A673 (cell line): Measurements from ENCODE around the gene MCTS1. TPM values are rescaled to one million over a fixed set of nuclear protein-coding genes. Genes with fewer than 3 reads are reported as not detected.

Experiments used
- BruUV-seq: library from RNA; stranded (reverse); fragments of 400-500 nt; replicated peaks from 2 replicates; lab custom pipeline; 2021; lab: Mats Ljungman, UMichigan
- CTCF ChIA-PET: fragments of 300-600 bp; sonication (Branson Sonifier 250); formaldehyde crosslinking; loops from one replicate; lab custom pipeline; 2022; ENCODE audit warnings: antibody characterized with exemption; lab: Charles Lee
- POLR2A ChIA-PET: fragments of 300-600 bp; sonication (Branson Sonifier 250); formaldehyde crosslinking; loops from one replicate; lab custom pipeline; 2022; ENCODE audit warnings: antibody characterized with exemption; ENCODE audit not compliant: low non-redundant PET; lab: Charles Lee
- DNase-seq: peaks from one replicate; pipeline ENCODE4 v3.0.0-alpha.2; 2015; ENCODE audit warnings: low spot score
- H3K27ac ChIP-seq: fragments of 200-600 bp; sonication (generic); 2 replicates; pipeline ENCODE4 v1.5.1; 2016; ENCODE audit warnings: mixed run types, low read depth, mild to moderate bottlenecking, mixed read lengths, antibody characterized with exemption, low read length; ENCODE audit not compliant: poor library complexity, severe bottlenecking
- H3K27me3 ChIP-seq: fragments of 200-600 bp; sonication (generic); replicated peaks from 2 replicates; pipeline ENCODE4 v1.6.1; 2017; ENCODE audit warnings: mixed run types, low read depth, mild to moderate bottlenecking, mixed read lengths, antibody characterized with exemption, low read length; ENCODE audit not compliant: insufficient read depth, poor library complexity
- H3K36me3 ChIP-seq: fragments of 200-600 bp; sonication (generic); 2 replicates; pipeline ENCODE4 v1.6.1; 2016; ENCODE audit warnings: mixed run types, mild to moderate bottlenecking, mixed read lengths, antibody characterized with exemption, low read length; ENCODE audit not compliant: insufficient read depth, poor library complexity, severe bottlenecking
- H3K4me1 ChIP-seq: fragments of 200-600 bp; sonication (generic); 2 replicates; pipeline ENCODE4 v1.6.1; 2017; ENCODE audit warnings: mixed run types, mild to moderate bottlenecking, mixed read lengths, antibody characterized with exemption, low read length; ENCODE audit not compliant: insufficient read depth, poor library complexity, severe bottlenecking
- H3K4me3 ChIP-seq: fragments of 200-600 bp; sonication (generic); 2 replicates; pipeline ENCODE4 v1.5.1; 2016; ENCODE audit warnings: low read depth, mixed run types, mild to moderate bottlenecking, mixed read lengths, low read length; ENCODE audit not compliant: poor library complexity, severe bottlenecking
- H3K9me3 ChIP-seq: fragments of 200-600 bp; sonication (generic); 2 replicates; pipeline ENCODE4 v1.6.1; 2016; ENCODE audit warnings: mixed run types, low read depth, mild to moderate bottlenecking, mixed read lengths, antibody characterized with exemption, low read length; ENCODE audit not compliant: poor library complexity, severe bottlenecking
- CTCF ChIP-seq: fragments of 300-800, 200-600 bp; sonication (generic); conservative IDR thresholded peaks from 2 replicates; pipeline ENCODE4 v1.5.1; 2017; ENCODE audit warnings: low read depth, mild to moderate bottlenecking, antibody characterized with exemption, low read length, moderate library complexity, mixed read lengths
- EZH2 ChIP-seq: fragments of 200-600 bp; sonication (generic); IDR thresholded peaks from 2 replicates; pipeline ENCODE4 v1.6.1; 2017; ENCODE audit warnings: borderline replicate concordance, low read depth, mild to moderate bottlenecking, mixed read lengths, antibody characterized with exemption, low read length; ENCODE audit not compliant: poor library complexity, severe bottlenecking
- intact Hi-C: fragments of 100-400 bp; cut with micrococcal nuclease; formaldehyde crosslinking; loops from one replicate; pipeline ENCODE4 v1.10.0; 2022; ENCODE audit not compliant: unreplicated experiment
- total RNA-seq: library from RNA; stranded (reverse); gene quantifications from 2 replicates; pipeline ENCODE4 v1.2.3, GENCODE V29; 2021

The MCTS1 gene
- total RNA-seq, 1 experiment from 2014 or later, result 62.3 TPM

GRCh38 chrX:120653000-120653399 is 49.1 kb downstream of the MCTS1 start:
- intact Hi-C loops, result no loop called here
- BruUV-seq, result no TSS peak
- H3K36me3 ChIP-seq, result no peaks in the 10 kb centered on the region
- H3K27me3 ChIP-seq, result no peaks in the 10 kb centered on the region
- no peaks in the 10 kb centered on the region for H3K4me1 ChIP-seq
- H3K9me3 ChIP-seq, result no peaks in the 10 kb centered on the region
- ChIA-PET CTCF (no interaction called here), POLR2A (no interaction called here)
- H3K4me3 ChIP-seq, result no peak overlapping the region
- no peak for TF ChIP-seq EZH2
- TF ChIP-seq CTCF, result no peak
- no peak overlapping the region for H3K27ac ChIP-seq
- peak; percentile 67 for DNase-seq

GRCh38 chrX:120660637-120661036 is 56.7 kb downstream of the MCTS1 start:
- no peak for DNase-seq
- Histone ChIP-seq H3K36me3 (no peaks in the 10 kb centered on the region), H3K4me1 (no peaks in the 10 kb centered on the region), H3K9me3 (no peaks in the 10 kb centered on the region), H3K4me3 (no peak overlapping the region), H3K27me3 (no peaks in the 10 kb centered on the region), H3K27ac (no peak overlapping the region)
- BruUV-seq, result no TSS peak
- POLR2A ChIA-PET, result no interaction called here
- CTCF ChIA-PET, result no interaction called here
- TF ChIP-seq EZH2, result no peak
- TF ChIP-seq CTCF, result no peak
- intact Hi-C loops, result no loop called here

Other genes with a start within 250 kb of the MCTS1 start
- not detected in 2 replicates for gene ATP1B4, start 242.0 kb upstream of the MCTS1 start, total RNA-seq
- 51.1 and 61.0 TPM in 2 replicates for gene LAMP2, start 134.8 kb upstream of the MCTS1 start, total RNA-seq
- gene CUL4B, start 43.1 kb upstream of the MCTS1 start, total RNA-seq, result 41.8 and 44.7 TPM in 2 replicates
- gene C1GALT1C1, start 26.0 kb downstream of the MCTS1 start, total RNA-seq, result 9.5 and 10.2 TPM in 2 replicates